B cell (primary cell): ENCODE data around the gene AICDA.

Experiments used
- CTCF ChIP-seq: fragments of 200-600 bp; IDR thresholded peaks from one replicate; pipeline ENCODE4 v1.8.0; 2022; ENCODE audit warnings: antibody characterized with exemption, mild to moderate bottlenecking
- EZH2 ChIP-seq: IDR thresholded peaks from 2 replicates; pipeline ENCODE4 v1.6.1; 2012; ENCODE audit warnings: borderline replicate concordance, low read depth, mild to moderate bottlenecking, moderate library complexity, low read length; ENCODE audit not compliant: insufficient read depth, poor library complexity, severe bottlenecking

DNA sequence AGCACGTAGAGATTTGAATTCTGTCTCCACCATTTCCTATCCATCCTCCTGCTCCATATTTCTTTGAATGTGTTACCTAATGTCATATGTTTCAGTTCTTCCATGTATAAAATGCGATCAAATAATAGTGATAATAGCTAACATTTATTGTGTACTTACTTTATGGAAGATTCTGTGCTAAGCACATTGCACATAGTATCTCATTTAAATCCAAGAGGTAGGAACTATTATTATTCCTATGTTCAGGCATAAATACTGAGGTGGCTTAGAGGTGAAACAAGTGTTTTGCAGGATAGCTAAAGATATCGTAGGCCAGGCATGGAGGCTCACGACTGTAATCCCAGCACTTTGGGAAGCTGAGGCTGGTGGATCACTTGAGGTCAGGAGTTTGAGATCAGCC is 17.5 kb upstream of the AICDA start:
- TF ChIP-seq EZH2 (no peak), CTCF (no peak)
